ENCODE data around the gene SHC4.

The SHC4 gene

GRCh38 chr15:48896869-48897814, 66.6 kb downstream of the SHC4 start:
- H4K20me1 ChIP-seq (ENCODE audit: insufficient read depth) = no peaks in the 10 kb centered on the region
- no peak overlapping the region for H3K4me2 ChIP-seq
- TF ChIP-seq, protein P1, sequence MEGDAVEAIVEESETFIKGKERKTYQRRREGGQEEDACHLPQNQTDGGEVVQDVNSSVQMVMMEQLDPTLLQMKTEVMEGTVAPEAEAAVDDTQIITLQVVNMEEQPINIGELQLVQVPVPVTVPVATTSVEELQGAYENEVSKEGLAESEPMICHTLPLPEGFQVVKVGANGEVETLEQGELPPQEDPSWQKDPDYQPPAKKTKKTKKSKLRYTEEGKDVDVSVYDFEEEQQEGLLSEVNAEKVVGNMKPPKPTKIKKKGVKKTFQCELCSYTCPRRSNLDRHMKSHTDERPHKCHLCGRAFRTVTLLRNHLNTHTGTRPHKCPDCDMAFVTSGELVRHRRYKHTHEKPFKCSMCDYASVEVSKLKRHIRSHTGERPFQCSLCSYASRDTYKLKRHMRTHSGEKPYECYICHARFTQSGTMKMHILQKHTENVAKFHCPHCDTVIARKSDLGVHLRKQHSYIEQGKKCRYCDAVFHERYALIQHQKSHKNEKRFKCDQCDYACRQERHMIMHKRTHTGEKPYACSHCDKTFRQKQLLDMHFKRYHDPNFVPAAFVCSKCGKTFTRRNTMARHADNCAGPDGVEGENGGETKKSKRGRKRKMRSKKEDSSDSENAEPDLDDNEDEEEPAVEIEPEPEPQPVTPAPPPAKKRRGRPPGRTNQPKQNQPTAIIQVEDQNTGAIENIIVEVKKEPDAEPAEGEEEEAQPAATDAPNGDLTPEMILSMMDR (conservative IDR thresholded peaks at IDR 0.05; ENCODE audit: low read depth, low read length) = no peak
- H3K4me1 ChIP-seq (ENCODE audit: low read depth, poor library complexity, severe bottlenecking) = no peaks in the 10 kb centered on the region
- no peak overlapping the region for H3K9ac ChIP-seq
- no peak overlapping the region for H2AFZ ChIP-seq (ENCODE audit: low read depth)
- no peaks in the 10 kb centered on the region for H3K79me2 ChIP-seq (ENCODE audit: insufficient read depth, low read depth)
- H3K27me3 ChIP-seq (ENCODE audit: insufficient read depth, low read depth) = no peaks in the 10 kb centered on the region
- no peaks in the 10 kb centered on the region for H3K36me3 ChIP-seq (ENCODE audit: insufficient read depth)
- H3K27ac ChIP-seq = no peak overlapping the region
- no peak overlapping the region for H3K4me3 ChIP-seq (IDR thresholded peaks at IDR 0.05; ENCODE audit: insufficient read depth, low read depth, low read length)

- Histone ChIP-seq H3K79me2 (ENCODE audit: insufficient read depth, low read depth) (no peaks in the 10 kb centered on the region), H3K36me3 (ENCODE audit: insufficient read depth) (no peaks in the 10 kb centered on the region), H3K27ac (no peak overlapping the region), H3K27me3 (ENCODE audit: insufficient read depth, low read depth) (no peaks in the 10 kb centered on the region), H3K4me2 (no peak overlapping the region), H3K4me1 (ENCODE audit: low read depth, poor library complexity, severe bottlenecking) (no peaks in the 10 kb centered on the region), H3K9ac (no peak overlapping the region), H4K20me1 (ENCODE audit: insufficient read depth) (no peaks in the 10 kb centered on the region), H2AFZ (ENCODE audit: low read depth) (no peak overlapping the region), H3K4me3 (IDR thresholded peaks at IDR 0.05; ENCODE audit: insufficient read depth, low read depth, low read length) (no peak overlapping the region)
- TF ChIP-seq, protein P1 (conservative IDR thresholded peaks at IDR 0.05; ENCODE audit: low read depth, low read length) = no peak
Observed at GRCh38 chr15:48893311-48893710, 70.4 kb downstream of the SHC4 start.

GRCh38 chr15:48891232-48891765, 72.4 kb downstream of the SHC4 start:
- Histone ChIP-seq H3K36me3 (ENCODE audit: insufficient read depth) (no peaks in the 10 kb centered on the region), H3K4me3 (IDR thresholded peaks at IDR 0.05; ENCODE audit: insufficient read depth, low read depth, low read length) (no peak overlapping the region), H4K20me1 (ENCODE audit: insufficient read depth) (no peaks in the 10 kb centered on the region), H3K27me3 (ENCODE audit: insufficient read depth, low read depth) (no peaks in the 10 kb centered on the region), H3K79me2 (ENCODE audit: insufficient read depth, low read depth) (no peaks in the 10 kb centered on the region), H3K9ac (no peak overlapping the region), H3K4me1 (ENCODE audit: low read depth, poor library complexity, severe bottlenecking) (no peaks in the 10 kb centered on the region), H3K4me2 (no peak overlapping the region), H2AFZ (ENCODE audit: low read depth) (no peak overlapping the region), H3K27ac (no peak overlapping the region)
- TF ChIP-seq, protein P1 (conservative IDR thresholded peaks at IDR 0.05; ENCODE audit: low read depth, low read length) = no peak

DNA sequence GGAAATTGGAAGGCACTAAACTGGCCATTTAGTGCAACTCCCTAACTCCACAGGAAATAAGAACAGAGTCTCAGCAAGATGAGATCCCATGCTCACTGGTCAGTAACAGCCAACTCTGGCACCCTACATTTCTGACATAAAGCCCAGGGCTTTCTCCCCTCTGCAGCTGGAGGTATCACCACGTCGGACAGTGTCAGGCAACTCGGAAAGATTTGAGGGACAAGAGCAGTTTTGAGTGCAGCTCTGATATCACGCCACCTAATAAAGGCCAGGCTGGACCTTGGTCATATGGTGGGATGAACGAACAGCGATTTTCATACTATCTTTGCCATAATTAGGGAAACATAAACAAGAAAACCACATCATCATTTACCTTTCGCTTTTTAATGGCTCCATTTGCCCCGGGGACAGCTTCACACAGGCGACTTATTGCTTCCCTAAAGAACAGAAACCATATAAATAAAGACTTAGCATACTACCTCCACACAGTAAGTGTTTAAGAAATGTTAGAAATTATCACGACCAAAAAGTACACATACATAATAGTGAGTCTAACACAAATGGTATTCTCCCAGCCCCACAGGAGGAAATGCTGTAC, 73.2 kb downstream of the SHC4 start:
- H3K4me3 ChIP-seq (IDR thresholded peaks at IDR 0.05; ENCODE audit: insufficient read depth, low read depth, low read length) = no peak overlapping the region

More for the DNA sequence above, 73.2 kb downstream of the SHC4 start:
- Histone ChIP-seq H3K27ac (no peak overlapping the region), H3K4me1 (ENCODE audit: low read depth, poor library complexity, severe bottlenecking) (no peaks in the 10 kb centered on the region), H3K4me2 (no peak overlapping the region), H3K79me2 (ENCODE audit: insufficient read depth, low read depth) (no peaks in the 10 kb centered on the region), H3K36me3 (ENCODE audit: insufficient read depth) (no peaks in the 10 kb centered on the region), H4K20me1 (ENCODE audit: insufficient read depth) (no peaks in the 10 kb centered on the region), H2AFZ (ENCODE audit: low read depth) (no peak overlapping the region), H3K27me3 (ENCODE audit: insufficient read depth, low read depth) (no peaks in the 10 kb centered on the region), H3K9ac (no peak overlapping the region)
- TF ChIP-seq, protein P1 (conservative IDR thresholded peaks at IDR 0.05; ENCODE audit: low read depth, low read length) = no peak
